GM12878 (cell line): ENCODE measurements around the gene C10orf90.

Experiments
- HDGF ChIP-seq: fragments of 450-650 bp; IDR thresholded peaks from 2 replicates; pipeline ENCODE4 v1.6.1; 2016; ENCODE audit warnings: antibody characterized with exemption
- KLF5 ChIP-seq: fragments of 450-650 bp; IDR thresholded peaks from 2 replicates; pipeline ENCODE4 v1.6.1; 2014; ENCODE audit warnings: mild to moderate bottlenecking; ENCODE audit not compliant: partially characterized antibody
- NRF1 ChIP-seq: conservative IDR thresholded peaks from 2 replicates; pipeline ENCODE4 v1.6.1; 2011; ENCODE audit warnings: mild to moderate bottlenecking, low read depth, low read length, improper control_type of control experiment
- SPI1 ChIP-seq: IDR thresholded peaks from 2 replicates; pipeline ENCODE4 v1.6.1; 2011; ENCODE audit warnings: low read depth, mild to moderate bottlenecking, low read length, moderate library complexity, borderline replicate concordance; ENCODE audit not compliant: insufficient read depth
- YY1 ChIP-seq: IDR thresholded peaks from 2 replicates; pipeline ENCODE4 v1.6.1; 2011; ENCODE audit warnings: low read depth, mild to moderate bottlenecking, low read length
- TF ChIP-seq, protein P1 (sequence below), 3 experiments: IDR thresholded peaks in 2 of 3; conservative IDR thresholded peaks in 1 of 3; 2 replicates each; pipeline ENCODE4 v1.5.1; 2011; ENCODE audit warnings: low read depth in 3 of 3, low read length in 3 of 3, mild to moderate bottlenecking in 3 of 3, control low read depth in 2 of 3, moderate library complexity in 2 of 3, inconsistent platforms in 1 of 3, mixed read lengths in 1 of 3; ENCODE audit not compliant: control insufficient read depth in 2 of 3, insufficient read depth in 1 of 3; ENCODE audit errors: extremely low read depth in 1 of 3
- TF ChIP-seq, protein P2 (sequence below): fragments of 450-650 bp; IDR thresholded peaks from 2 replicates; pipeline ENCODE4 v1.6.1; 2016; ENCODE audit warnings: mild to moderate bottlenecking

DNA sequence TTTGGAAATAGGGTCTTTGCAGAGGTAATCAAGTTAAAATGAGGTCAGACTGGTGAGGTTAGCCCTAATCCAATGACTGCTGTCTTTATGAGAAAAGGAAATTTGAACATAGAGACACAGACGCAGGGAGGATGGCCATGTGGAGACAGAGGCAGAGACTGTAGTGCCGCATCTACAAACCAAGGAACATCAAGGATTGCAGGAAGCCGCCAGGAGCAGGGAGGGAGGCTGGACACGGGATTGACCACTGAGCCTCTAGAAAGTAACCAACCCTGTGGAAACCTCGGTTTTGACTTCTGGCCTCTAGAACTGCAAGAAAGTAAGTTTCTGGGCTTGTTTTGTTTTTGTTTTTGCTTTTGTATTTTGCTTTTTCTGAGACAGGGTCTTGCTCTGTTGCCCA, 213.9 kb downstream of the C10orf90 start:
- TF ChIP-seq, protein P1, sequence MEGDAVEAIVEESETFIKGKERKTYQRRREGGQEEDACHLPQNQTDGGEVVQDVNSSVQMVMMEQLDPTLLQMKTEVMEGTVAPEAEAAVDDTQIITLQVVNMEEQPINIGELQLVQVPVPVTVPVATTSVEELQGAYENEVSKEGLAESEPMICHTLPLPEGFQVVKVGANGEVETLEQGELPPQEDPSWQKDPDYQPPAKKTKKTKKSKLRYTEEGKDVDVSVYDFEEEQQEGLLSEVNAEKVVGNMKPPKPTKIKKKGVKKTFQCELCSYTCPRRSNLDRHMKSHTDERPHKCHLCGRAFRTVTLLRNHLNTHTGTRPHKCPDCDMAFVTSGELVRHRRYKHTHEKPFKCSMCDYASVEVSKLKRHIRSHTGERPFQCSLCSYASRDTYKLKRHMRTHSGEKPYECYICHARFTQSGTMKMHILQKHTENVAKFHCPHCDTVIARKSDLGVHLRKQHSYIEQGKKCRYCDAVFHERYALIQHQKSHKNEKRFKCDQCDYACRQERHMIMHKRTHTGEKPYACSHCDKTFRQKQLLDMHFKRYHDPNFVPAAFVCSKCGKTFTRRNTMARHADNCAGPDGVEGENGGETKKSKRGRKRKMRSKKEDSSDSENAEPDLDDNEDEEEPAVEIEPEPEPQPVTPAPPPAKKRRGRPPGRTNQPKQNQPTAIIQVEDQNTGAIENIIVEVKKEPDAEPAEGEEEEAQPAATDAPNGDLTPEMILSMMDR (IDR thresholded peaks at IDR 0.05 in 2 of 3, conservative IDR thresholded peaks at IDR 0.05 in 1 of 3; ENCODE audit: control insufficient read depth in 2 of 3, extremely low read depth in 1 of 3, insufficient read depth in 1 of 3, low read depth in 3 of 3, low read length in 3 of 3): no peak
- no peak for TF ChIP-seq NRF1
- no peak for TF ChIP-seq HDGF
- TF ChIP-seq YY1: no peak
- no peak for TF ChIP-seq KLF5
- TF ChIP-seq, protein P2, sequence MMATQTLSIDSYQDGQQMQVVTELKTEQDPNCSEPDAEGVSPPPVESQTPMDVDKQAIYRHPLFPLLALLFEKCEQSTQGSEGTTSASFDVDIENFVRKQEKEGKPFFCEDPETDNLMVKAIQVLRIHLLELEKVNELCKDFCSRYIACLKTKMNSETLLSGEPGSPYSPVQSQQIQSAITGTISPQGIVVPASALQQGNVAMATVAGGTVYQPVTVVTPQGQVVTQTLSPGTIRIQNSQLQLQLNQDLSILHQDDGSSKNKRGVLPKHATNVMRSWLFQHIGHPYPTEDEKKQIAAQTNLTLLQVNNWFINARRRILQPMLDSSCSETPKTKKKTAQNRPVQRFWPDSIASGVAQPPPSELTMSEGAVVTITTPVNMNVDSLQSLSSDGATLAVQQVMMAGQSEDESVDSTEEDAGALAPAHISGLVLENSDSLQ: no peak
- TF ChIP-seq SPI1: no peak
